H9 (cell line): ENCODE results near the gene SAXO1. TPM values are rescaled to one million over a fixed set of nuclear protein-coding genes. Genes with fewer than 3 reads are reported as not detected.

Source experiments
- DNase-seq: peaks from one replicate; pipeline ENCODE4 v3.0.0-alpha.2; 2017
- H2AFZ ChIP-seq: one replicate; pipeline ENCODE4 v1.6.1; 2013; ENCODE audit warnings: mild to moderate bottlenecking, low read length, control low read depth, moderate library complexity
- H2AK5ac ChIP-seq: 2 replicates; pipeline ENCODE4 v1.6.1; 2013; ENCODE audit warnings: low read length, control low read depth, mixed read lengths; ENCODE audit not compliant: insufficient read length
- H2BK120ac ChIP-seq: one replicate; pipeline ENCODE4 v1.6.1; 2013; ENCODE audit warnings: low read depth, mild to moderate bottlenecking, low read length, control low read depth, inconsistent platforms; ENCODE audit not compliant: poor library complexity, severe bottlenecking
- H2BK12ac ChIP-seq: 2 replicates; pipeline ENCODE4 v1.6.1; 2013; ENCODE audit warnings: low read length, control low read depth, mixed read lengths, low read depth; ENCODE audit not compliant: insufficient read length
- H2BK15ac ChIP-seq: 2 replicates; pipeline ENCODE4 v1.6.1; 2013; ENCODE audit warnings: low read depth, low read length, control low read depth
- H2BK20ac ChIP-seq: one replicate; pipeline ENCODE4 v1.6.1; 2013; ENCODE audit warnings: low read depth, mild to moderate bottlenecking, low read length, control low read depth, inconsistent platforms; ENCODE audit not compliant: poor library complexity, severe bottlenecking
- H2BK5ac ChIP-seq: 2 replicates; pipeline ENCODE4 v1.6.1; 2013; ENCODE audit warnings: low read length, control low read depth, mixed read lengths; ENCODE audit not compliant: insufficient read length
- H3K14ac ChIP-seq: 2 replicates; pipeline ENCODE4 v1.6.1; 2013; ENCODE audit warnings: low read length, control low read depth; ENCODE audit not compliant: insufficient read depth
- H3K18ac ChIP-seq: 2 replicates; pipeline ENCODE4 v1.6.1; 2013; ENCODE audit warnings: low read depth, mild to moderate bottlenecking, mixed read lengths, low read length, control low read depth; ENCODE audit not compliant: insufficient read length
- H3K23ac ChIP-seq: 2 replicates; pipeline ENCODE4 v1.6.1; 2013; ENCODE audit warnings: low read length, control low read depth, mixed read lengths, low read depth; ENCODE audit not compliant: insufficient read length
- H3K23me2 ChIP-seq: 2 replicates; pipeline ENCODE4 v1.6.1; 2013; ENCODE audit warnings: low read depth, mild to moderate bottlenecking, mixed read lengths, low read length, control low read depth; ENCODE audit not compliant: insufficient read length, poor library complexity, severe bottlenecking
- H3K27ac ChIP-seq: 2 replicates; pipeline ENCODE4 v1.5.1; 2013; ENCODE audit warnings: low read length, control low read depth, mixed read lengths, low read depth; ENCODE audit not compliant: insufficient read length
- H3K27me3 ChIP-seq: 2 replicates; pipeline ENCODE4 v1.6.1; 2013; ENCODE audit warnings: low read length, control low read depth, inconsistent platforms; ENCODE audit not compliant: insufficient read depth
- H3K4ac ChIP-seq: 2 replicates; pipeline ENCODE4 v1.6.1; 2013; ENCODE audit warnings: low read depth, mild to moderate bottlenecking, control low read depth, inconsistent platforms, low read length, moderate library complexity
- H3K4me1 ChIP-seq: 2 replicates; pipeline ENCODE4 v1.6.1; 2013; ENCODE audit warnings: low read length, control low read depth, inconsistent platforms; ENCODE audit not compliant: insufficient read depth
- H3K4me2 ChIP-seq: 2 replicates; pipeline ENCODE4 v1.6.1; 2013; ENCODE audit warnings: low read length, control low read depth, mixed read lengths; ENCODE audit not compliant: insufficient read length, insufficient read depth
- H3K56ac ChIP-seq: 2 replicates; pipeline ENCODE4 v1.6.1; 2013; ENCODE audit warnings: low read depth, mild to moderate bottlenecking, mixed read lengths, low read length, control low read depth; ENCODE audit not compliant: insufficient read length
- H3K79me1 ChIP-seq: 2 replicates; pipeline ENCODE4 v1.6.1; 2013; ENCODE audit warnings: low read depth, mild to moderate bottlenecking, moderate library complexity, low read length, control low read depth, inconsistent platforms; ENCODE audit not compliant: insufficient read depth, poor library complexity, severe bottlenecking
- H3K79me2 ChIP-seq: 2 replicates; pipeline ENCODE4 v1.6.1; 2013; ENCODE audit warnings: low read length, control low read depth, inconsistent platforms; ENCODE audit not compliant: insufficient read depth
- H3K9ac ChIP-seq: 2 replicates; pipeline ENCODE4 v1.6.1; 2013; ENCODE audit warnings: low read length, control low read depth, mixed read lengths; ENCODE audit not compliant: insufficient read length; ENCODE audit errors: extremely low read depth
- H3K9me3 ChIP-seq: one replicate; pipeline ENCODE4 v1.6.1; 2013; ENCODE audit warnings: low read depth, low read length, inconsistent platforms; ENCODE audit not compliant: control insufficient read depth
- H3T11ph ChIP-seq: one replicate; pipeline ENCODE4 v1.6.1; 2013; ENCODE audit warnings: mild to moderate bottlenecking, low read length, control low read depth, inconsistent platforms
- H4K20me1 ChIP-seq: one replicate; pipeline ENCODE4 v1.6.1; 2013; ENCODE audit not compliant: control insufficient read depth, insufficient read length, insufficient read depth
- H4K5ac ChIP-seq: 2 replicates; pipeline ENCODE4 v1.6.1; 2013; ENCODE audit warnings: low read depth, mild to moderate bottlenecking, mixed read lengths, low read length, control low read depth; ENCODE audit not compliant: insufficient read length
- H4K8ac ChIP-seq: replicated peaks from 2 replicates; pipeline ENCODE4 v1.6.1; 2013; ENCODE audit warnings: low read length, control low read depth, mixed read lengths, low read depth; ENCODE audit not compliant: insufficient read length
- H4K91ac ChIP-seq: 2 replicates; pipeline ENCODE4 v1.6.1; 2013; ENCODE audit warnings: low read depth, mild to moderate bottlenecking, moderate library complexity, mixed read lengths, low read length, control low read depth; ENCODE audit not compliant: insufficient read length
- H3K27ac Mint-ChIP-seq, 3 experiments: 2 replicates in 2 of 3; 3 replicates in 1 of 3; pipeline ENCODE4 v1.8.0; 2020 to 2021; ENCODE audit warnings: mixed read lengths in 3 of 3, mild to moderate bottlenecking in 1 of 3, moderate library complexity in 1 of 3
- H3K27me3 Mint-ChIP-seq: 2 replicates; pipeline ENCODE4 v1.8.0; 2021; ENCODE audit warnings: low read depth, mild to moderate bottlenecking, moderate library complexity, mixed read lengths
- H3K36me3 Mint-ChIP-seq, 3 experiments: 2 replicates in 2 of 3; 3 replicates in 1 of 3; pipeline ENCODE4 v1.8.0; 2020 to 2021; ENCODE audit warnings: low read depth in 3 of 3, mixed read lengths in 3 of 3; ENCODE audit not compliant: insufficient read depth in 1 of 3
- H3K4me1 Mint-ChIP-seq, 2 experiments: 2 replicates each; pipeline ENCODE4 v1.8.0; 2020; ENCODE audit warnings: mixed read lengths in 2 of 2
- H3K4me3 Mint-ChIP-seq, 2 experiments: 2 replicates in 1 of 2; 3 replicates in 1 of 2; pipeline ENCODE4 v1.8.0; 2020 to 2021; ENCODE audit warnings: mild to moderate bottlenecking in 2 of 2, mixed read lengths in 2 of 2, moderate library complexity in 1 of 2
- H3K9me3 Mint-ChIP-seq, 2 experiments: 2 replicates in 1 of 2; 3 replicates in 1 of 2; pipeline ENCODE4 v1.8.0; 2020; ENCODE audit warnings: mild to moderate bottlenecking in 2 of 2, mixed read lengths in 2 of 2, moderate library complexity in 1 of 2
- CTCF ChIP-seq: fragments of 200-600 bp; sonication (generic); conservative IDR thresholded peaks from 3 replicates; pipeline ENCODE4 v1.8.0; 2021; ENCODE audit warnings: antibody characterized with exemption, mild to moderate bottlenecking
- total RNA-seq: library from RNA; stranded (reverse); gene quantifications from 2 replicates; pipeline ENCODE4 v1.2.1, GENCODE V29; 2021

SAXO1 gene
- total RNA-seq, 1 experiment from 2014 or later: 0.09 TPM

- Histone ChIP-seq H3K4me1 (0 out of 2 replicates have a peak, but pooled peaks cover 1% of the 10 kb centered on the region), H3T11ph (no peak overlapping the region), H3K9ac (no peak overlapping the region), H3K79me1 (no peaks in the 10 kb centered on the region), H2AK5ac (no peak overlapping the region), H3K9me3 (peaks cover 12% of the 10 kb centered on the region), H2BK120ac (no peak overlapping the region), H2BK12ac (no peak overlapping the region), H3K79me2 (no peaks in the 10 kb centered on the region), H3K27me3 (no peaks in the 10 kb centered on the region), H2BK15ac (no peak overlapping the region), H3K4me2 (no peak overlapping the region), H2BK20ac (no peak overlapping the region), H3K23me2 (no peaks in the 10 kb centered on the region), H4K91ac (no peak overlapping the region), H2AFZ (no peak overlapping the region), H3K56ac (no peak overlapping the region), H4K8ac (no peak overlapping the region), H2BK5ac (no peak overlapping the region), H4K5ac (no peak overlapping the region), H4K20me1 (no peaks in the 10 kb centered on the region), H3K4ac (no peak overlapping the region), H3K27ac (no peak overlapping the region), H3K23ac (no peak overlapping the region), H3K14ac (no peak overlapping the region), H3K18ac (no peak overlapping the region)
- peaks cover 9 to 18% (median 10%) of the 10 kb centered on the region in 3 experiments for H3K36me3 Mint-ChIP-seq
- DNase-seq: no peak
- no peak for TF ChIP-seq CTCF
- no peak overlapping the region for H3K4me3 Mint-ChIP-seq
- peaks cover 8% of the 10 kb centered on the region in 2 experiments for H3K4me1 Mint-ChIP-seq
- no peaks in the 10 kb centered on the region; the same call in 1 of the 2 replicates for H3K27me3 Mint-ChIP-seq
- H3K9me3 Mint-ChIP-seq: peaks cover 19 to 29% of the 10 kb centered on the region in 2 experiments
- H3K27ac Mint-ChIP-seq: no peak overlapping the region
Measured at GRCh38 chr9:18896004-18896403, 137.0 kb downstream of the SAXO1 start.
